K562 (cell line): ENCODE results near the gene UPK2. TPM values are rescaled to one million over a fixed set of nuclear protein-coding genes. Genes with fewer than 3 reads are reported as not detected.

Source experiments
- HMG20A ChIP-seq: fragments of 450-650 bp; formaldehyde crosslinking; conservative IDR thresholded peaks from 2 replicates; pipeline ENCODE4 v1.4.0; 2020; ENCODE audit warnings: mild to moderate bottlenecking, mixed read lengths
- HNRNPH1 ChIP-seq: fragments of 200-400 bp; formaldehyde crosslinking; optimal IDR thresholded peaks from 2 replicates; pipeline ENCODE3; 2017; ENCODE audit warnings: low read depth, mild to moderate bottlenecking, low read length, moderate library complexity
- KAT7 ChIP-seq: sonication (generic); formaldehyde crosslinking; IDR thresholded peaks from 2 replicates; pipeline ENCODE4 v1.8.0; 2022; ENCODE audit warnings: missing genetic modification reagents, mild to moderate bottlenecking, borderline replicate concordance
- NCOA6 ChIP-seq: fragments of 450-650 bp; IDR thresholded peaks from 2 replicates; pipeline ENCODE4 v1.6.1; 2017; ENCODE audit warnings: mild to moderate bottlenecking
- NEUROD1 ChIP-seq: fragments of 150-350 bp; IDR thresholded peaks from 2 replicates; pipeline ENCODE4 v1.6.1; 2014; ENCODE audit warnings: borderline replicate concordance, low read length, low read depth; ENCODE audit not compliant: partially characterized antibody
- SMAD4 ChIP-seq: fragments of 250-450 bp; sonication (Bioruptor Pico); conservative IDR thresholded peaks from 2 replicates; pipeline ENCODE4 v1.8.0; 2021; ENCODE audit warnings: inconsistent platforms, mild to moderate bottlenecking, moderate library complexity
- TBP ChIP-seq: optimal IDR thresholded peaks from 2 replicates; pipeline ENCODE3; 2011; ENCODE audit warnings: low read depth, low read length, improper control_type of control experiment
- ZNF143 ChIP-seq: sonication (generic); formaldehyde crosslinking; IDR thresholded peaks from 2 replicates; pipeline ENCODE4 v1.9.0; 2022; ENCODE audit warnings: mild to moderate bottlenecking, missing genetic modification reagents
- ZNF707 ChIP-seq: fragments of 250-450 bp; sonication (Bioruptor Pico); conservative IDR thresholded peaks from 2 replicates; pipeline ENCODE4 v1.8.0; 2022; ENCODE audit warnings: inconsistent platforms, mild to moderate bottlenecking, moderate library complexity
- polyA plus RNA-seq, 8 experiments: library from polyadenylated mRNA; depleted of rRNA in 4 of 8; stranded (reverse) in 5 of 8; unstranded in 3 of 8; fragments of >200 nt; fragmentation: Nextera tagmentation in 2 of 8; fragmentation: Illumina TruSeq in 1 of 8; extraction: Ambion mirVana in 2 of 8; extraction: Trizol in 1 of 8; gene quantifications; 2 replicates each; pipeline versions ENCODE4 v1.2.1 to v1.2.3, GENCODE V29; 2011 to 2014; ENCODE audit warnings: inconsistent platforms in 1 of 8, missing spikeins in 1 of 8
- total RNA-seq, 7 experiments: library from RNA; depleted of rRNA in 6 of 7; stranded (reverse); fragments of >200 nt in 6 of 7; fragmentation: Illumina TruSeq in 2 of 7; extraction: Trizol in 2 of 7; gene quantifications; 2 replicates each; pipeline versions ENCODE4 v1.2.1 to v1.2.3, GENCODE V29; 2011 to 2021; ENCODE audit warnings: low replicate concordance in 1 of 7
- TF ChIP-seq, protein P1 (sequence below): fragments of 250-450 bp; sonication (Bioruptor Pico); IDR thresholded peaks from 2 replicates; pipeline ENCODE4 v1.8.0; 2021; ENCODE audit warnings: moderate library complexity, mild to moderate bottlenecking, inconsistent platforms
- TF ChIP-seq, protein P2 (sequence below): sonication (generic); formaldehyde crosslinking; IDR thresholded peaks from 2 replicates; pipeline ENCODE4 v1.8.0; 2022; ENCODE audit warnings: mild to moderate bottlenecking, missing genetic modification reagents
- TF ChIP-seq, protein P3 (sequence below), 2 experiments: fragments of 450-650 bp; formaldehyde crosslinking in 1 of 2; IDR thresholded peaks; 2 replicates each; pipeline versions ENCODE4 v1.4.0 to v1.6.1; 2014 to 2020; ENCODE audit warnings: mild to moderate bottlenecking in 2 of 2, borderline replicate concordance in 1 of 2, low read depth in 1 of 2
- TF ChIP-seq, protein P4 (sequence below): fragments of 250-450 bp; sonication (Bioruptor Pico); IDR thresholded peaks from 2 replicates; pipeline ENCODE4 v1.4.0; 2020

The UPK2 gene
- total and polyA plus RNA-seq, 9 of the 15 experiments (the other 6 are each of a cell fraction or from before 2014, with no cell fraction given) = not detected

DNA sequence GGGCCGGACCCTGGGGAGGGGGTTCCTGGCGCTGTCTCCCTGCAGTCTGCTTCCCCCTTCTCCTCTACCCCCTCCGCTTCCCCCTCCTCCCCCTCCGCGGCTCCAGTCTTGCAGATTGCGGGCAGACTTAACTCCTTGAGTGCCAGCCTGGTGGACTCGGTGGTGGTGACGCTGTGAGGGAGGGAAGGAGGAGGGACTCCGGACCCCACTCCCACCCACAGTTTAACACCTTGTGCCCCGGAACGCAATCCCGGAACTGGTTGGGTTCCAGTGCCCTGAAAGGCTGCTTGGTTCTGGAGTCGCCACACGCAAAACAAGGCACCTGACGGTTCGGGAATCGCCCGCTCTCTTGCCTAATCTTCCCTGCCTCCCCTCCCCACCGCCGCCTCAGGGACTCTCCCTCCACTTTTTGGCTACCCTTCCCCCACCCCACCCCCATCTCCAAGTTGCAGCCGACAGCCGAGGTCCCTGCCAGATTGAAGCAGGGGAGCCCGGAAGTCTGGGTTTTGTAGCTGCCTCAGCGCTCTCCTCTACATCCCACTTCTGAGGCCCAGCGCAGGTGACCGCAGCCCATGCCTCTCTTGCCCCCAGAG, 26.5 kb upstream of the UPK2 start (continued):
- TF ChIP-seq, protein P1, sequence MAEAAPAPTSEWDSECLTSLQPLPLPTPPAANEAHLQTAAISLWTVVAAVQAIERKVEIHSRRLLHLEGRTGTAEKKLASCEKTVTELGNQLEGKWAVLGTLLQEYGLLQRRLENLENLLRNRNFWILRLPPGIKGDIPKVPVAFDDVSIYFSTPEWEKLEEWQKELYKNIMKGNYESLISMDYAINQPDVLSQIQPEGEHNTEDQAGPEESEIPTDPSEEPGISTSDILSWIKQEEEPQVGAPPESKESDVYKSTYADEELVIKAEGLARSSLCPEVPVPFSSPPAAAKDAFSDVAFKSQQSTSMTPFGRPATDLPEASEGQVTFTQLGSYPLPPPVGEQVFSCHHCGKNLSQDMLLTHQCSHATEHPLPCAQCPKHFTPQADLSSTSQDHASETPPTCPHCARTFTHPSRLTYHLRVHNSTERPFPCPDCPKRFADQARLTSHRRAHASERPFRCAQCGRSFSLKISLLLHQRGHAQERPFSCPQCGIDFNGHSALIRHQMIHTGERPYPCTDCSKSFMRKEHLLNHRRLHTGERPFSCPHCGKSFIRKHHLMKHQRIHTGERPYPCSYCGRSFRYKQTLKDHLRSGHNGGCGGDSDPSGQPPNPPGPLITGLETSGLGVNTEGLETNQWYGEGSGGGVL = no peak
- TF ChIP-seq HNRNPH1 = no peak
- no peak for TF ChIP-seq NCOA6
- no peak for TF ChIP-seq KAT7 (CRISPR knock-in tag)
- no peak for TF ChIP-seq ZNF707 (CRISPR knock-in tag)
- no peak for TF ChIP-seq ZNF143 (CRISPR knock-in tag)
- TF ChIP-seq TBP = no peak
- peak; percentile 14 for TF ChIP-seq NEUROD1
- TF ChIP-seq, protein P2, sequence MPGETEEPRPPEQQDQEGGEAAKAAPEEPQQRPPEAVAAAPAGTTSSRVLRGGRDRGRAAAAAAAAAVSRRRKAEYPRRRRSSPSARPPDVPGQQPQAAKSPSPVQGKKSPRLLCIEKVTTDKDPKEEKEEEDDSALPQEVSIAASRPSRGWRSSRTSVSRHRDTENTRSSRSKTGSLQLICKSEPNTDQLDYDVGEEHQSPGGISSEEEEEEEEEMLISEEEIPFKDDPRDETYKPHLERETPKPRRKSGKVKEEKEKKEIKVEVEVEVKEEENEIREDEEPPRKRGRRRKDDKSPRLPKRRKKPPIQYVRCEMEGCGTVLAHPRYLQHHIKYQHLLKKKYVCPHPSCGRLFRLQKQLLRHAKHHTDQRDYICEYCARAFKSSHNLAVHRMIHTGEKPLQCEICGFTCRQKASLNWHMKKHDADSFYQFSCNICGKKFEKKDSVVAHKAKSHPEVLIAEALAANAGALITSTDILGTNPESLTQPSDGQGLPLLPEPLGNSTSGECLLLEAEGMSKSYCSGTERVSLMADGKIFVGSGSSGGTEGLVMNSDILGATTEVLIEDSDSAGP = no peak
- peak; percentile 46 for TF ChIP-seq SMAD4
- TF ChIP-seq, protein P3, sequence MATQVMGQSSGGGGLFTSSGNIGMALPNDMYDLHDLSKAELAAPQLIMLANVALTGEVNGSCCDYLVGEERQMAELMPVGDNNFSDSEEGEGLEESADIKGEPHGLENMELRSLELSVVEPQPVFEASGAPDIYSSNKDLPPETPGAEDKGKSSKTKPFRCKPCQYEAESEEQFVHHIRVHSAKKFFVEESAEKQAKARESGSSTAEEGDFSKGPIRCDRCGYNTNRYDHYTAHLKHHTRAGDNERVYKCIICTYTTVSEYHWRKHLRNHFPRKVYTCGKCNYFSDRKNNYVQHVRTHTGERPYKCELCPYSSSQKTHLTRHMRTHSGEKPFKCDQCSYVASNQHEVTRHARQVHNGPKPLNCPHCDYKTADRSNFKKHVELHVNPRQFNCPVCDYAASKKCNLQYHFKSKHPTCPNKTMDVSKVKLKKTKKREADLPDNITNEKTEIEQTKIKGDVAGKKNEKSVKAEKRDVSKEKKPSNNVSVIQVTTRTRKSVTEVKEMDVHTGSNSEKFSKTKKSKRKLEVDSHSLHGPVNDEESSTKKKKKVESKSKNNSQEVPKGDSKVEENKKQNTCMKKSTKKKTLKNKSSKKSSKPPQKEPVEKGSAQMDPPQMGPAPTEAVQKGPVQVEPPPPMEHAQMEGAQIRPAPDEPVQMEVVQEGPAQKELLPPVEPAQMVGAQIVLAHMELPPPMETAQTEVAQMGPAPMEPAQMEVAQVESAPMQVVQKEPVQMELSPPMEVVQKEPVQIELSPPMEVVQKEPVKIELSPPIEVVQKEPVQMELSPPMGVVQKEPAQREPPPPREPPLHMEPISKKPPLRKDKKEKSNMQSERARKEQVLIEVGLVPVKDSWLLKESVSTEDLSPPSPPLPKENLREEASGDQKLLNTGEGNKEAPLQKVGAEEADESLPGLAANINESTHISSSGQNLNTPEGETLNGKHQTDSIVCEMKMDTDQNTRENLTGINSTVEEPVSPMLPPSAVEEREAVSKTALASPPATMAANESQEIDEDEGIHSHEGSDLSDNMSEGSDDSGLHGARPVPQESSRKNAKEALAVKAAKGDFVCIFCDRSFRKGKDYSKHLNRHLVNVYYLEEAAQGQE (IDR thresholded peaks at IDR 0.05; ENCODE audit: borderline replicate concordance) = no peak
- TF ChIP-seq, protein P3 (CRISPR knock-in tag; IDR thresholded peaks at IDR 0.05; ENCODE audit: low read depth) = no peak
- TF ChIP-seq, protein P4, sequence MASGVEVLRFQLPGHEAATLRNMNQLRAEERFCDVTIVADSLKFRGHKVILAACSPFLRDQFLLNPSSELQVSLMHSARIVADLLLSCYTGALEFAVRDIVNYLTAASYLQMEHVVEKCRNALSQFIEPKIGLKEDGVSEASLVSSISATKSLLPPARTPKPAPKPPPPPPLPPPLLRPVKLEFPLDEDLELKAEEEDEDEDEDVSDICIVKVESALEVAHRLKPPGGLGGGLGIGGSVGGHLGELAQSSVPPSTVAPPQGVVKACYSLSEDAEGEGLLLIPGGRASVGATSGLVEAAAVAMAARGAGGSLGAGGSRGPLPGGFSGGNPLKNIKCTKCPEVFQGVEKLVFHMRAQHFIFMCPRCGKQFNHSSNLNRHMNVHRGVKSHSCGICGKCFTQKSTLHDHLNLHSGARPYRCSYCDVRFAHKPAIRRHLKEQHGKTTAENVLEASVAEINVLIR (CRISPR knock-in tag) = no peak
- TF ChIP-seq HMG20A (CRISPR knock-in tag) = no peak
